Measurements from ENCODE around the gene TUB.

GRCh38 chr11:8111636-8112035 lies 30.6 kb downstream of the TUB start:
- TF ChIP-seq, protein P1, sequence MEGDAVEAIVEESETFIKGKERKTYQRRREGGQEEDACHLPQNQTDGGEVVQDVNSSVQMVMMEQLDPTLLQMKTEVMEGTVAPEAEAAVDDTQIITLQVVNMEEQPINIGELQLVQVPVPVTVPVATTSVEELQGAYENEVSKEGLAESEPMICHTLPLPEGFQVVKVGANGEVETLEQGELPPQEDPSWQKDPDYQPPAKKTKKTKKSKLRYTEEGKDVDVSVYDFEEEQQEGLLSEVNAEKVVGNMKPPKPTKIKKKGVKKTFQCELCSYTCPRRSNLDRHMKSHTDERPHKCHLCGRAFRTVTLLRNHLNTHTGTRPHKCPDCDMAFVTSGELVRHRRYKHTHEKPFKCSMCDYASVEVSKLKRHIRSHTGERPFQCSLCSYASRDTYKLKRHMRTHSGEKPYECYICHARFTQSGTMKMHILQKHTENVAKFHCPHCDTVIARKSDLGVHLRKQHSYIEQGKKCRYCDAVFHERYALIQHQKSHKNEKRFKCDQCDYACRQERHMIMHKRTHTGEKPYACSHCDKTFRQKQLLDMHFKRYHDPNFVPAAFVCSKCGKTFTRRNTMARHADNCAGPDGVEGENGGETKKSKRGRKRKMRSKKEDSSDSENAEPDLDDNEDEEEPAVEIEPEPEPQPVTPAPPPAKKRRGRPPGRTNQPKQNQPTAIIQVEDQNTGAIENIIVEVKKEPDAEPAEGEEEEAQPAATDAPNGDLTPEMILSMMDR (conservative IDR thresholded peaks at IDR 0.05; ENCODE audit: low read depth, low read length): no peak
- TF ChIP-seq EZH2 (IDR thresholded peaks at IDR 0.05; ENCODE audit: borderline replicate concordance, low read depth, low read length, poor library complexity, severe bottlenecking): no peak

Measured in A673 (cell line).